Keratinocyte (primary cell): ENCODE data around the gene MRFAP1. TPM values are rescaled to one million over a fixed set of nuclear protein-coding genes. Genes with fewer than 3 reads are reported as not detected.

Experiments
- DNase-seq: peaks from one replicate; pipeline ENCODE4 v3.0.0-alpha.2; 2011; ENCODE audit warnings: low read depth, missing footprints, low spot score
- FAIRE-seq: peaks from 2 replicates; lab custom pipeline; 2011; peaks lifted over from hg19 to GRCh38; lab: Jason Lieb, UNC
- H2AFZ ChIP-seq: 2 replicates; pipeline ENCODE4 v1.6.0; 2012; ENCODE audit warnings: low read length, control low read depth, inconsistent platforms; ENCODE audit not compliant: control insufficient read depth
- H3K27ac ChIP-seq: 2 replicates; pipeline ENCODE4 v1.5.1; 2011; ENCODE audit warnings: low read length; ENCODE audit not compliant: control insufficient read depth, insufficient read depth
- H3K27me3 ChIP-seq: 3 replicates; pipeline ENCODE4 v1.6.0; 2011; ENCODE audit warnings: low read length; ENCODE audit not compliant: control insufficient read depth, insufficient read depth; ENCODE audit errors: extremely low read depth
- H3K36me3 ChIP-seq, 2 experiments: 2 replicates in 1 of 2; 3 replicates in 1 of 2; pipeline ENCODE4 v1.5.1; 2011; ENCODE audit warnings: low read length in 2 of 2, mild to moderate bottlenecking in 1 of 2; ENCODE audit not compliant: control insufficient read depth in 2 of 2, insufficient read depth in 2 of 2; ENCODE audit errors: extremely low read depth in 1 of 2
- H3K4me1 ChIP-seq: 3 replicates; pipeline ENCODE4 v1.5.1; 2011; ENCODE audit warnings: low read length; ENCODE audit not compliant: control insufficient read depth, insufficient read depth; ENCODE audit errors: extremely low read depth
- H3K4me2 ChIP-seq: 3 replicates; pipeline ENCODE4 v1.6.0; 2011; ENCODE audit warnings: low read depth, low read length; ENCODE audit not compliant: control insufficient read depth, insufficient read depth; ENCODE audit errors: extremely low read depth
- H3K4me3 ChIP-seq, 3 experiments: fragments of 200-600 bp in 1 of 3; sonication (generic) in 1 of 3; 2 replicates in 2 of 3; 3 replicates in 1 of 3; pipeline ENCODE4 v1.5.1; 2011 to 2016; ENCODE audit warnings: low read length in 3 of 3, mild to moderate bottlenecking in 3 of 3, control low read depth in 2 of 3, inconsistent platforms in 1 of 3, low read depth in 1 of 3, mixed read lengths in 1 of 3, mixed run types in 1 of 3, moderate library complexity in 1 of 3; ENCODE audit not compliant: control insufficient read depth in 2 of 3, insufficient read depth in 2 of 3; ENCODE audit errors: extremely low read depth in 1 of 3
- H3K79me2 ChIP-seq: 2 replicates; pipeline ENCODE4 v1.6.0; 2012; ENCODE audit warnings: low read length; ENCODE audit not compliant: control insufficient read depth, insufficient read depth
- H3K9ac ChIP-seq: 3 replicates; pipeline ENCODE4 v1.6.0; 2011; ENCODE audit warnings: low read length; ENCODE audit not compliant: control insufficient read depth, insufficient read depth; ENCODE audit errors: extremely low read depth
- H3K9me1 ChIP-seq: 3 replicates; pipeline ENCODE4 v1.6.0; 2011; ENCODE audit warnings: low read length; ENCODE audit not compliant: control insufficient read depth, insufficient read depth; ENCODE audit errors: extremely low read depth
- H3K9me3 ChIP-seq: 2 replicates; pipeline ENCODE4 v1.5.1; 2012; ENCODE audit warnings: low read depth, low read length; ENCODE audit not compliant: control insufficient read depth
- H4K20me1 ChIP-seq: 3 replicates; pipeline ENCODE4 v1.6.0; 2011; ENCODE audit warnings: low read length; ENCODE audit not compliant: control insufficient read depth, insufficient read depth; ENCODE audit errors: extremely low read depth
- EZH2 ChIP-seq: IDR thresholded peaks from one replicate; pipeline ENCODE4 v1.6.1; 2012; ENCODE audit warnings: inconsistent platforms, mild to moderate bottlenecking, low read length, moderate library complexity
- dilution Hi-C: fragments of 300-500 bp; cut with MboI; formaldehyde crosslinking; loops from one replicate; pipeline ENCODE4 v1.7.0; 2020; ENCODE audit warnings: low sequenced_read_pairs; ENCODE audit not compliant: extremely low pct_ligation_motif_present
- polyA plus RNA-seq, 5 experiments: library from polyadenylated mRNA; depleted of rRNA in 3 of 5; stranded (reverse) in 3 of 5; stranded (forward) in 1 of 5; unstranded in 1 of 5; fragments of >200 nt; gene quantifications; 1 replicate in 1 of 5; 2 replicates in 3 of 5; 3 replicates in 1 of 5; pipeline versions ENCODE4 v1.2.1 to v1.2.3, GENCODE V29; 2011 to 2012; ENCODE audit warnings: missing spikeins in 2 of 5, low read depth in 1 of 5, low replicate concordance in 1 of 5
- TF ChIP-seq, protein P1 (sequence below), 3 experiments: IDR thresholded peaks in 1 of 3; conservative IDR thresholded peaks in 1 of 3; optimal IDR thresholded peaks in 1 of 3; 2 replicates in 2 of 3; 3 replicates in 1 of 3; pipeline versions ENCODE3 to v1.5.1; 2011; ENCODE audit warnings: low read length in 3 of 3, mild to moderate bottlenecking in 3 of 3, moderate library complexity in 2 of 3, control low read depth in 1 of 3, inconsistent platforms in 1 of 3; ENCODE audit not compliant: insufficient read depth in 2 of 3; ENCODE audit errors: extremely low read depth in 1 of 3

The MRFAP1 gene
- polyA plus RNA-seq, 1 donor (not counting 4 experiments of a cell fraction or from before 2014, with no cell fraction given): 275 TPM

DNA sequence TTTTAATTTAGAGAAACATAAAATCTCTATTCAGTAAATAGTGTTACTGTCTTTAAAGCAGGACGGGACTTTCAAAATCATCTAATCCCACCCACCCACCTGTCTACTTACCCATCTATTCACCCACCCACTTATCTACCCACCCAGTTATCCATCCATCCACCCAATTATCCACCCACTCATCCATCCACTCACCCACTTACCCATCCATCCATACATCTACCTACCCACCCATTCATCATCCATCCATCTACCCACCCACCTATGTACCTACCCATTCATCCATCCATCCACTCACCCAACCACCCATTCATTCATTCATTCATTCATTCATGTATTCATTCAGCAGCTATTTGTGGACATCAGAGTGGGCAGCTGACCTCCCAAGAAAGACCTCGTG, 34.9 kb upstream of the MRFAP1 start:
- Histone ChIP-seq H3K79me2 (no peaks in the 10 kb centered on the region), H3K4me1 (no peaks in the 10 kb centered on the region), H3K9ac (no peak overlapping the region), H3K27me3 (no peaks in the 10 kb centered on the region), H3K36me3 (peaks cover 0 to 13% of the 10 kb centered on the region in 2 experiments), H3K9me1 (no peaks in the 10 kb centered on the region), H2AFZ (no peak overlapping the region), H3K4me2 (no peak overlapping the region), H4K20me1 (no peaks in the 10 kb centered on the region), H3K27ac (no peak overlapping the region), H3K4me3 (no peak overlapping the region), H3K9me3 (peaks cover 3% of the 10 kb centered on the region)
- FAIRE-seq (no peak), DNase-seq (no peak)
- TF ChIP-seq, protein P1, sequence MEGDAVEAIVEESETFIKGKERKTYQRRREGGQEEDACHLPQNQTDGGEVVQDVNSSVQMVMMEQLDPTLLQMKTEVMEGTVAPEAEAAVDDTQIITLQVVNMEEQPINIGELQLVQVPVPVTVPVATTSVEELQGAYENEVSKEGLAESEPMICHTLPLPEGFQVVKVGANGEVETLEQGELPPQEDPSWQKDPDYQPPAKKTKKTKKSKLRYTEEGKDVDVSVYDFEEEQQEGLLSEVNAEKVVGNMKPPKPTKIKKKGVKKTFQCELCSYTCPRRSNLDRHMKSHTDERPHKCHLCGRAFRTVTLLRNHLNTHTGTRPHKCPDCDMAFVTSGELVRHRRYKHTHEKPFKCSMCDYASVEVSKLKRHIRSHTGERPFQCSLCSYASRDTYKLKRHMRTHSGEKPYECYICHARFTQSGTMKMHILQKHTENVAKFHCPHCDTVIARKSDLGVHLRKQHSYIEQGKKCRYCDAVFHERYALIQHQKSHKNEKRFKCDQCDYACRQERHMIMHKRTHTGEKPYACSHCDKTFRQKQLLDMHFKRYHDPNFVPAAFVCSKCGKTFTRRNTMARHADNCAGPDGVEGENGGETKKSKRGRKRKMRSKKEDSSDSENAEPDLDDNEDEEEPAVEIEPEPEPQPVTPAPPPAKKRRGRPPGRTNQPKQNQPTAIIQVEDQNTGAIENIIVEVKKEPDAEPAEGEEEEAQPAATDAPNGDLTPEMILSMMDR (optimal IDR thresholded peaks at IDR 0.05 in 1 of 3, IDR thresholded peaks at IDR 0.05 in 1 of 3, conservative IDR thresholded peaks at IDR 0.05 in 1 of 3; ENCODE audit: extremely low read depth in 1 of 3, insufficient read depth in 2 of 3, low read length in 3 of 3): no peak
- TF ChIP-seq EZH2: no peak
- dilution Hi-C loops: no loop called here

DNA sequence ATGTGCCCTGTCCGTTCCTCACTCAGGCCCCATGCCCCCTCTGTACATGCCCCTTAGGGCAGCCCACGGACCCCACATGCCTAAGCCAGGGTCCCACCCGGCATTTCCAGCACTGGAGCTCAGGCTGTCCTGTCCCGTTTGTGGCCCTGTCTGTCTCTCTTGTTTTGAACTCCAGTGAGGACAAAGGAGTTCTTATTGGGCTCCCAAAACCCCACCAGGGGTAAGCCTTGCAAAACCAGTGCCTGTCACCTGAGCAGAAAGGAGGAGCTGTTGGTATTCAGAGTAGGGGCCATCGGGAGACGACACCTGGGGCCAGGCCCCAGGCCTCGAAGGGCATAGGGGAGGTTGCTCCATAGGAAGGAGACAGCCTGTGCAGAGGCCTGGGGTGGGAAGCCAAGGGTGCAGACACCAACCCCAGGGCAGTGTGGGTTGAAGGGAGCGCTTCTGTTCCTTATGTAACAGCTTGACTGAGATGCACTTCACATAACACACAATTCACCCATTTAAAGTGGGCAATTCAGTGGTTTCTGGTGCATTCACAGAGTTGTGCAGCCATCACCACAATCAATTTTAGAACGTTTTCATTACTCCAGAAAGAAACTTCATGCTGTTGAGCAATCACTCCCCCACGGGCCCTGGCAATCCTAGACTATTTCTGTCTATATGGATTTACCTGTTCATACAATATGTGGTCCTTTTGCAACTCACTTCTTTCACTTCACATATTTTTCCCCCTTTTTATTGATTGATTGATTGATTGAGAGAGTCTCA, 33.8 kb upstream of the MRFAP1 start:
- DNase-seq: no peak

More for the DNA sequence above, 33.8 kb upstream of the MRFAP1 start:
- no peaks in the 10 kb centered on the region for H3K4me1 ChIP-seq
- no peak overlapping the region for H3K27ac ChIP-seq
- FAIRE-seq: no peak
- H2AFZ ChIP-seq: no peak overlapping the region
- H3K4me3 ChIP-seq: no peak overlapping the region
- H3K36me3 ChIP-seq: peaks cover 0 to 13% of the 10 kb centered on the region in 2 experiments
- no peaks in the 10 kb centered on the region for H3K9me1 ChIP-seq
- TF ChIP-seq, protein P1 (optimal IDR thresholded peaks at IDR 0.05 in 1 of 3, IDR thresholded peaks at IDR 0.05 in 1 of 3, conservative IDR thresholded peaks at IDR 0.05 in 1 of 3; ENCODE audit: extremely low read depth in 1 of 3, insufficient read depth in 2 of 3, low read length in 3 of 3): no peak
- no peak overlapping the region for H3K4me2 ChIP-seq
- no peaks in the 10 kb centered on the region for H4K20me1 ChIP-seq
- H3K27me3 ChIP-seq: no peaks in the 10 kb centered on the region
- peaks cover 3% of the 10 kb centered on the region for H3K9me3 ChIP-seq
- H3K9ac ChIP-seq: no peak overlapping the region
- H3K79me2 ChIP-seq: no peaks in the 10 kb centered on the region
- dilution Hi-C loops: no loop called here
